ELF-1 (cell line): ENCODE results near the gene ODF2.
A peak's percentile ranks its signal among the peaks of the same experiment; 100 is the strongest.
"Not testable (repeated sequence)": the region's sequence is repeated elsewhere in the genome, so short reads cannot be mapped to it uniquely, and the experiment has no call there.

Source experiments
- DNase-seq: peaks from one replicate; pipeline ENCODE4 v3.0.0-alpha.2; 2016; ENCODE audit warnings: low read depth, low spot score

Gene ODF2

DNA sequence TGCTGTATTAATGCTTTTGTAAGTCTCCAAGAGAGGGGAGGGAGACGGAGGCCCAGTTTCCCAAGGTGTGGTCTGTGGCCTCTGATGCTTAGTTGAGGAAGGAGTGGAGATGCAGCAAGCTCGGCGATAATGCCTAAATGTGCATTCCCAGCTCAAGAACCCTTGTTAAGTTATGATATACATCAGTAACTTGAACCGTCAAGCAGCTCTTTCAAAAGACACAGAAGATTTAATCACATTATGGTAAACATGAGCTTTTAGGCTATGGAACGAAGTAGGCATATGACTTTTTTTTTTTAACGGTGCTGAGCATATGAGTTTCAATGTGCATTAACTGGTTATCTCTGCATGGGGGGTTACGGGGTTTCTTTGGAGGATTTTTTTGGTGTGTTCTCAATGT, 26.4 kb downstream of the ODF2 start:
- no peak for DNase-seq

DNA sequence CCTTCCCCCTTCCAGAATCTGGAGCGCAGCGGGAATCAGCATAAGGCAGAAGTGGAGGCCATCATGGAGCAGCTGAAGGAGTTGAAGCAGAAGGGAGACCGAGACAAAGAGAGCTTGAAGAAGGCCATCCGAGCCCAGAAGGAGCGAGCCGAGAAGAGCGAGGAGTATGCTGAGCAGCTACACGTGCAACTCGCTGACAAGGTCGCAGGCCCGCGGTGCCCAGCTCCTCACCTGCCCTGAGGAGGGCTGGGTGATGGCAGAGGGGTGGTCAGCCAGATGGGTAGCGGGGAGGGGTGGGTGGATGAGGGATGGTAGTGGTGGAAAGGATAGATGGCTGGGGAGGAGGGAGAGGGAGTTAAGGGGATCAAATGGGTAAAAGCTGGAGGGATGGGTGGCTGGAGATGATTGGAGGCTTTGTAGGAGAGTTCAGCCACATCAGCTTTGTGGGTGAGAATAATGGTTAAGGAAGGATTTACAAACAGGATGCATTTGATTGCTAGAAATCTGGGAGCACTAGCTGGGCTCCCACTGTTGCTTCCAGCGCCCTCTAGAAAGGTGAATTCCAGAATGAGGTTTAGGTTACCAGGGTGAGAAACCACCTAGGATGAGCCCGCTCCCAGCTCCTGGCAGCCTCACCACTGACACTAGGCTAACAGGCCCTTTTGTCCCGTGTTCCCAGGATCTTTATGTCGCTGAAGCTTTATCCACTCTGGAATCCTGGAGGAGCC, 29.0 kb downstream of the ODF2 start:
- DNase-seq, result no peak

DNA sequence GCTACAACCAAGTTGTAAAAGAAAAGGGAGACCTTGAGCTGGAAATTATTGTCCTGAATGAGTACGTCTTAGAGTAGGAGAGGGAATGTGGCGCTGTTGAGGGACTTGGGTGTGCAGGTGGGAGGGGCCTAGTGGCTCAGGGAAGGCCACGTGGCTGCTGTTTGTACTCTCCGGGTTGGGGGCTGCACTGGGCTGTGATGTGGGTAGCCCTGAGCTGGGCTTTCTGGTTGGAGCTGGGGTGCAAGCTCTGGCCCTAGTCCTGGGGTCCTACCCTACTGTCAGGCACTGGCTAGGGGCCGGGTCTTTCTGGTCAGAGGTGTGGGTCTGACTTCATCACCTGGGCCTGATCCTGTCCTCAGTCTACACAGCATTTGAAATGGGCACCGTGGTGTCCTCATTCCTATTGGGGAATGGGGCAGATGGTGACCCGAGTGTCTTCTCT, 29.6 kb downstream of the ODF2 start:
- DNase-seq, result no peak

DNA sequence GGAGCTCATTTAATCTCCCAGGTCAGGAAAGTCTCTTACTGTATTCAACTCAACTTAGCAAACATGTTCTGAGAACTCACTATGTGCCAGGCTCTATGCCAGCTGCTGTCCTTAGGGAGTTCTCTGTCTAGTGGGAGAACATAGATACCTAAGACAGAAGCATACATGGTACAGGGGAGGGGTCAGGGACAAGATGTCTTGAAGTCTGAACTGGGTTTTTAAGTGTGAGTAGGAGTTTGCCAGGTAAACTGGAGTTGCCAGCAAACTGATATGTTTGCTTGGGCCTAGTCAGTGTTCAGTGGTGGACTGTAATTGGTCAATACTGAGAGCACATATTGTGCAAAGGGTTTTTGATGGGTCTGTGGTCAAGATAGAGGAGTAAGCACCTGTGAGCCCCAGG, 30.4 kb downstream of the ODF2 start:
- DNase-seq, result no peak

DNA sequence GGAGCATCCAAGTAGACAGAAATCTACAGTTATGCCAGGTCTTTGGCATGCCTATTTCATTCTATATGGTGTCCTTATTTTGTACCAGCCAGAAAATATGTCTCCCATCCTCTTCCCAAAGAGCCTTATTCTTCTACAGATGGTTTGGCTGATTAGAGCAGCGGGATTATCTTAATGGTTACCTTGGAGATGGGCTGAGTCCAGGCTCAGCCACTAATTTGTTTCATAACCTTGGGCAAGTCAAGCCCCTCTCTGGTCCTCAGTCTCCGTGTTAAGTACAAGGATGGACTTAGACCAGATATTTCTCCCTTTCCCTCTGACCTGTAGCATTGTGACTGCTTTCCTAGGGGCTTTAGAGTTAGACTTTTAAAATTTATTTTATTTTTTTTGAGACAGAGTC, 37.6 kb downstream of the ODF2 start:
- DNase-seq, result no peak

DNA sequence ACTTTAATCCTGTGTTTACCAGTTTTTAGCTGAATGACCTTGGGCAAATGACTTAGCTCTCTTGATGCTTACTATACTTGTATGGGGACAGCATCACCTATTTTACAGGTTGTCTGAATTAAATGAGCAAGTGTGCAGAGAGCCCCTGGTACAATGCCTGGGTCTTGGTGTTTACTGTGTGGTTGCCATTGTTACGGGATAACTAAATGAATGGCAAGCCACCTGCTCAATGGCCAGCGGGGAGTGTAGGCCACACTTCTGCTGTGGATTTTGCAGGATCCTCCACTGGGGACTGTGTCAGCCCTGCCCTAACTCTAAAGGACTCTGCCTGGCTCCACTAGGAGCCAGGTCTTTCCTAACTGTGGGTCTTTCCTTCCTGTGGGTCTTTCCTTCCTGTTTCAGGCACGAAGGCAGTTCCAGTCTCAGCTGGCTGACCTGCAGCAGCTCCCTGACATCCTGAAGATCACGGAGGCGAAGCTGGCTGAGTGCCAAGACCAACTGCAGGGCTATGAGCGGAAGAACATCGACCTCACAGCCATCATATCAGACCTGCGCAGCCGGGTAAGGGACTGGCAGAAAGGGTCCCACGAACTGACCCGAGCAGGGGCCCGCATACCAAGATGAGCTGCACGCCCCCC, 38.4 kb downstream of the ODF2 start:
- no peak for DNase-seq

DNA sequence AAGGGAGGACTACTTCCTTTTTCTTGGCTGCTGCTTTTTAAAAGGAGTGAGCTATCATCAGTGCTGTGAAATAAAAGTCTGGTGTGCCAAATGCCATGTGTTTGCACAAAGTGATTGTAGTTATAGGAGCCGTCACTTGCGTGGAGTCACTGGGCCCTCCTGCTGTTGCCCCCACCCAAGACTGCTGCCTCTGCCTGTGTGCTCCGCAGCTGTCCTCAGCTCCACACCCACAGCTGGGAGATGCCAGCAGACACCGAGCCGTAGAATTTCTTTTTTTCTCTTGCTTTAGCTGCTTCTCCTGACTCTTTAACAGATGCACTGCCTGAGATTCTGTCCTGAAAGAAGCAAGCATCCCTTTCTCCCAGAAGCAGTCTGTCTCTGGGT, 38.9 kb downstream of the ODF2 start:
- no peak for DNase-seq

DNA sequence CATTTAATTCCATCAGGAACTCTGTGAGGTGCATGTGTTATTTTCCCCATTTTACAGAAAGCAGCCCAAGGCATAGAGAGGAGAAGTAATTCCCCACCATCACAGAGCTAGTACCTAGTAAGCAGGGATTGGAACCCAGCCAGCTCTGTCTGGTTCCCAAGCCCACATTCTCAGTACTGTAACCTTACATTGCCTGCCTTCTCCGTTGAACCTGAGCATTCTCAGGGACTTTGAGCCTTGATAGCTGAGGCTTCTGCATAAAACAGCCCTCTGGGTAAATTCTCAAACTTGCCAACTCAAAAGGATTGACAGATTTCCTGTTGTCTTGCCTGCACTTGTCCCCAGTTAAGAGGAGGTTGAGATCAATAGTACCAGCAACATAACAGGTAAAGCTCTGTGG, 39.5 kb downstream of the ODF2 start:
- no peak for DNase-seq

DNA sequence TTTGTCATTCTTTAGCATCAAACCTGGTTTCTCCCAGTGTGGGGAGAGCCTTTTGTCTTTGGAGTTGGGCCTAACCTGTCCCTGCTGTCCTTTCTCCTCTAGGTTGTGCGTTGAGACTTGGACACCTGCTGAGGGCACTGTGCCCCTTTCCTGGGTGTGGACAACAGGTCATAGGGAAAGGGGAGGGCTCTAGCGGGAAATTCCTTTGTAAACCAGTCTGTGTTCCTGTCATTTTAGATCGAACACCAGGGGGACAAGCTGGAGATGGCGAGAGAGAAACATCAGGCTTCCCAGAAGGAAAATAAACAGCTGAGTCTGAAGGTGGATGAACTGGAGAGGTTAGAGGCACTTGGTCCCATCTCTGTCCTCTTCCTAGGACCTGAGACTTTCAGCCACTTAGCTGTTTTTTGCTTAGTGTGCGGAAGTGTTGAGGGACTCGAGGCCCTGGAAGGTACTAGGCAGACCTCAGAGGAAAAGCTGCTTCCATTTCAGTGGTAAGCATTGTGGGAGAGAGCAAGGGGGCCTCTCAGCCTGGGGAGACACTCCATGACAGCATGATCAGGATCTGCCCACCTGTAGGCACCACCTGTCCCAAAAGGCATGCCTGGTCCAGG, 40.1 kb downstream of the ODF2 start:
- peak; percentile 69 for DNase-seq

DNA sequence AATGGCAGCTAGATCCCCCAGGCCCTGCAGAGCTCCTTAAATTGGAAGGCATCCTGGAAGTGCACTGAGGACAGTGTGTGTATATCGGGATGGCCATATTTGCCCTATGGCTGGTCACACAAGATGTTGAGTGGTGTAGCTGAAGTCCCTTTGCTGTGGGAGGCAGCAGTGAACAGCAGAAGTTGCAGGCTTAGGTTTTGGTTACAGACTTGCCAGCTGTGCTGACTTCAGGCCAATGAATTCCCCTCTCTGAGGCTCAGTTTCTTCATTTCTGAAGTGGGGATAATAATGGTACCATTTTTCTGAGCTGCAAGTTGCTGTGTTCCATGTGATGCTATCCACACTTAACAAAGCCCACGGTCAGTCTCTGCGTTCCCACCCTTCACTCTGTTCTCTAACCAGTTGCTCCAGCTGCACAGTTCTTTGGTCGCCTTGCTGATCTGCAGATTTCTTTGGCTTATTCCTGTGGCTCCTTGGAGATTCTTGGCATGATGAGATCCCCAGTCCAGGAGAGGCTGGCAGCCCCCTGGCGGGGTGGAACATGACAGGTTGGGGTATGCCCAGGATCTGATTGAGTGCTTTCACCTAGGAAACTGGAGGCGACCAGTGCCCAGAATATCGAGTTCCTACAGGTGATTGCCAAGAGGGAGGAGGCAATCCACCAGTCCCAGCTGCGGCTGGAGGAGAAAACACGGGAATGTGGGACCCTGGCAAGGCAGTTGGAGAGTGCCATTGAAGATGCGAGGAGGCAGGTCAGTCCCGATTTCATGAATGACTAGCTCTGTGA, 42.2 kb downstream of the ODF2 start:
- no peak for DNase-seq

DNA sequence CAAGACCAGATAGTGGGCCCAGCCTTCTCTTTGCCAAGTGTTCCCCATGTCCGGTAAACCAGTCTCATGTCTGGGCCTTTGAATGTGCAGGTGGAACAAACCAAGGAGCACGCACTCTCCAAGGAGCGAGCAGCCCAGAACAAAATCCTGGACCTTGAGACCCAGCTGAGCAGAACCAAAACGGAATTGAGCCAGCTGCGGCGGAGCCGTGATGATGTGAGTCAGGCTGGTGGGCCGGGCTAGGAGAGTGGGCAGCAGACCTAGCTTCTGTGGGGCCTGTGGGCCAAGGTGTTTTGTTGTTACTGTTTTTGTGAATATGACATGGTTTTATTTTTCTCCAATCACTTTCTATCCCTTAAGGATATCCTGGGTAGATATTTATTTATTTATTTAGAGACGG, 43.1 kb downstream of the ODF2 start:
- DNase-seq, result no peak

DNA sequence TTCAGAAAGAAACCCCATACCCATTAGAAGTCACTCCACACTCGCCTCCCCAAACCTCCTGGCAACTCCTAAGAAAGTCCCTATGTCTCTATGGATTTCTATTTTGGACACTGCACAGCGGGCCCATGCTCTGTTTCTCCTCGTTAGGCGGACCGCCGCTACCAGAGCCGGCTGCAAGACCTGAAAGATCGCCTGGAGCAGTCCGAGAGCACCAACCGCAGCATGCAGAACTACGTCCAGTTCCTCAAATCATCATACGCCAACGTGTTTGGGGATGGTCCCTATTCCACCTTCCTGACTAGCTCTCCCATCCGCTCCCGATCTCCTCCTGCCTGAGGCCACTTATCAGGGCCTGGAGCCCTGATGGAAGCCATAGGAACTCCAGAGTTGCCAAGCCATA, 44.1 kb downstream of the ODF2 start:
- no peak for DNase-seq

DNA sequence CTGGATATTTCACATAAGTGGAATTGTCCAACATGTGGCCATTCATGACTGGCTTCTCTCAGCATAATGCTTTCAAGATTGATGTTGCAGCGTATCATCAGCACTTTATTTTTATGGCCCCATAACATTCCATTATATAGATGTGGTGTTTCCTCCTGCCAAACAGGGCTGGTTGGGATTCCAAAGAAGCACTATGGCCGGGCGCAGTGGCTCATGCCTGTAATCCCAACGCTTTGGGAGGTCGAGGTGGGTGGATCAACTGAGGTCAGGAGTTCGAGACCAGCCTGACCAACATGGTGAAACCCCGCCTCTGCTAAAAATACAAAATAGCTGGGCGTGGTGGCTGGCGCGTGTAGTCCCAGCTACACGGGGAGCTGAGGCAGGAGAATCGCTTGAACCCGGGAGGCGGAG, 47.6 kb downstream of the ODF2 start:
- DNase-seq, result not testable (repeated sequence)

DNA sequence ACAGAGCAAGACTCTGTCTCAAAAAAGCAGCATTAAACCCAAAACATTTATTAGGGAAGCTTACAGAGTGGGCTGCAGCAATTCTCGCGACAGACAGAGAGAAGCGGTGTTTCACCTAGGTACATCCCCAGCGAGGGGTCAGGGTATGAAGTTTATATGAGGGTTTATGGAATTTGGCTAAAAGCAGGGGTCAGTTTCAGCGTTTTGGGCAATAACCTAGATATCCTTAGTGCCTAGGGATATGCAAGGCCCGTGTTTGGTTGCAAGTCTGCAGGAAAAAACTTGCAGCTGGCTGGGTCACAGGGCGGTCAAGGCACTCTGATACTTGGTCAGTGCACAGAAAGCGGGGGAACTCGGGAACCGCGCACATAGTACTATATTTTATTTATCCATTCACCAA, 48.1 kb downstream of the ODF2 start:
- DNase-seq, result peak; percentile 18

DNA sequence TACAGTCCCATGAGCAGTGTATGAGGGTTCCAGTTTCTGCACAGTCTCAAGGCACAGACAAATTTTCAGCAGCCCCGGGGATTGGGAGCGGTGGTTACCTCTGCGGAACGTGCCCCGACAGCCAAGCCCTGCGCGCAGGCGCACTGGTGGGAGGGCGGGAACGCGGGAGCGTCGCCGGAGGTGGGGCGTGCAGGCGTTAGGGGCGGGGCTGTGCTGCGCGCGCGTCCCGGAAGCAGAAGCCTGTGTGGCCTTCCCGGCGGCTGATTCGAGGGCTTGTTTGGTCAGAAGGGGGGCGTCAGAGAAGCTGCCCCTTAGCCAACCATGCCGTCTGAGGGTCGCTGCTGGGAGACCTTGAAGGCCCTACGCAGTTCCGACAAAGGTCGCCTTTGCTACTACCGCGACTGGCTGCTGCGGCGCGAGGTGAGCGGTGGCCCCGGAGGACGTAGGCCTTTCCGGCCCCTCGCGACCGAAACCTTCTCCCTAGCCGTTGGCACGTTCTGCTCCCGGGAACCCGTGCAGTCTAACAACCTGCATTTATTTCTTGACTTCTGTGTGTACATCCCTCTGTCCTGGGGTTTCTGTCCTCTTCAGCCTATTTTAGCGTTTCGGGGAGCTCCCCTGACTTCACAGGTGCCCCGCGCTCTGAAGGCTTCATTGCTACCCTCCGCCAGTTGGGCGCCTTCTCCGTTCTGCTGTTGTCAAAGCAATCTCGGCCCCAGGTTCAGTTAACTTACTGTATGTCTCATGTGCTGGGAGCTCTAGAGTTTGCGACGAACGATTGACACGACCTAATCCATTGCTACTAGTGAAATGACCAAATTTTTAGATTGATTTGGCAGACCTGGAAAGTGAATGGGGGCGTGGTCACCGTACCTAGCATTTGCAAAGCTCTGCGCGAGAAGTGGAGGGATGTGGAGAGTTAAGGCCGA, 48.9 kb downstream of the ODF2 start, which contains the start of gene GLE1:
TSS of gene GLE1 (plus strand) at position 235 of the 929 bp plus-strand sequence. CDS start at position 322, 87 bp downstream.
- DNase-seq, result peak; percentile 95

DNA sequence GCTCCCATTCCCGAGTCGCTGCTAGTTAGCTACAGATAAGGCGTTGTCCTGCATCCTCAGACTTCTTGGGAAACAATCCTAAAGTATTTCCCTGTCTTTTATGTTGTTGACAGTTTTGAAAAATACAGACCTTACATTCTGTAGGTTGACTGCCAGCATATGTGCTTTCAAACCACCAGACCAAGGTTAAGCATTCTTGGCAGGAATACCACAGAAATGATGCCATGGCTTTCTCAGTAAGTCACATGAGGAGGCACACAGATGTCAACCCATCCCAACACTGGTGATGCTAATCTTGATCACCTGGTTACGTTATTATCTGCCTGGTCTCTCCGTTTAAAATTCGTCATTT, 49.6 kb downstream of the ODF2 start:
- DNase-seq, result no peak

DNA sequence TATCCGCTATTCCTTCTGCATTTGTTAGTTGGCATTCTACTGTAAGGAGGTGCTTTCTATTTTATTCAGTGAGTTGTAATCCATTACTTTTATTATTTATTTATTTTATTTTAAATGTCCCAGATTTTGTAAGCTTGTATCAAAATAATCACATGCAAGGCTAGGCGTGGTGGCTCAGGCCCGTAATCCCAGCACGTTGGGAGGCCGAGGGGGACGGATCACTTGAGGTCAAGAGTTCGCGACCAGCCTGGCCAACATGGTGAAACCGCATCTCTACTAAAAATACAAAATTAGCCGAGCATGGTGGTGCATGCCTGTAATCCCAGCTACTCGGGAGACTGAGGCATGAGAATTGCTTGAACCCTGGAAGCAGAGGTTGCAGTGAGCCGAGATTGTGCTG, 50.1 kb downstream of the ODF2 start:
- DNase-seq, result not testable (repeated sequence)

DNA sequence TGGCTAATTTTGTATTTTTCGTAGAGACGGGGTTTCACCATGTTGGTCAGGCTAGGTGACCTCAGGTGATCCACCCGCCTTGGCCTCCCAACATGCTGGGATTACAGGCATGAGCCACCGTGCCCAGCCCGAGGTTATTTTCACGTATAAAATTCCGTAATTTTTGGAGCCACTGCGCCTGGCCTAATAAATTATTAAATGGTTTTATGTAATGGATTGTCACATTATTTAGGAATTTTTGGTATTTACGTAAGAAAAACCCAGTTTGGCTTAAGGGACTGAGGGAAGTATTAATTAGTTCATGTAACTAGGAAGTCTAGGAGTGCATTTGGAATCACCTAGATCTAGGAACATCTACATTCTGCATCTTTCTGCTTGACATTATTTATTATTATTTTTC, 57.0 kb downstream of the ODF2 start:
- DNase-seq, result no peak

DNA sequence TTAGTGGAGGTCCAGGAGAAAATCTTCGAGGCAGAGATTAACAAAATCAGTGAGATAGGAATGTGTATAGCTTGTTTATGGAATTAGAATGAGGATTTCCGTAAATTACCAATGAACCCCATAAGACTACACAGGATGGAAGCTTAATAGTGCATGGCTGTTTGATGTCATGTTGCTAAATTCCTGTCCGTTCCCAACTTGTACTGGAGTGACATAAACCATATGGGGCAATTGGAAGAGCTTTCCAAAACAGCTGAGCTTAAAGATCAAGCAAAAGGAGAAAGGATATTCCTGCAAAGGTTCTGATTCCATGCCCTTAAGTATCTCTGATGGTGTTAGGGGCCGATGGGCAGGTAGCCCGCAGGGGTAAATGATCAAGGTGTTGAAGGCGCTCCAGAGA, 66.2 kb downstream of the ODF2 start:
- DNase-seq, result no peak

DNA sequence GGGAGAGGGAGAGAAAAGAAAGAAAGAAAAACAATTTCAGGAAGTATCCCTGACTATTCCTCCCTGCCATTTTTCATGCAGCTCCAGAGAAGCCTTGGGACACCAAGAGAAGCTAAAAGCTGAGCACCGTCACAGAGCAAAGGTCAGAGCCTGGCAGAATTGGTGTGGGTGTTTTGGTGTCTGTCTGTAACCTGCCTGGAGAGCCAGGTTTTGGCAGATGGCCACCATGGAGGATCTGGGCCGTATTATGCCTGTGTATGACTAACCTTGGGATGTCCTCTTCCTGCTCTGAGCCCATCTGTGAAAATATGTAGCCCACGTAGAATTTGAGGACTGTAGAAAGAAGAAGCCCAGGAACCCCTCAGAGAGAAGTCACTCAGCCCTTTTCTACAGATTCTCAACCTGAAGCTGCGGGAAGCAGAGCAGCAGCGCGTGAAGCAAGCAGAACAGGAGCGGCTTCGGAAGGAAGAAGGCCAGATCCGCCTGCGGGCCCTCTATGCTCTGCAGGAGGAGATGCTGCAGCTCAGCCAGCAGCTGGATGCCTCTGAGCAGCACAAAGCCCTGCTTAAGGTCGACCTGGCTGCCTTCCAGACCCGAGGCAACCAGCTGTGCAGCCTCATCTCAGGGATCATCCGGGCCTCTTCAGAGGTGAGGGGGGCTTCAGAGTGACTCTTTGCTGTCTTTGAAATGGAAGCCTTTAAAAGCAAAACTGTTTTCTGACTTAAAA, 67.6 kb downstream of the ODF2 start:
- DNase-seq, result peak; percentile 76

DNA sequence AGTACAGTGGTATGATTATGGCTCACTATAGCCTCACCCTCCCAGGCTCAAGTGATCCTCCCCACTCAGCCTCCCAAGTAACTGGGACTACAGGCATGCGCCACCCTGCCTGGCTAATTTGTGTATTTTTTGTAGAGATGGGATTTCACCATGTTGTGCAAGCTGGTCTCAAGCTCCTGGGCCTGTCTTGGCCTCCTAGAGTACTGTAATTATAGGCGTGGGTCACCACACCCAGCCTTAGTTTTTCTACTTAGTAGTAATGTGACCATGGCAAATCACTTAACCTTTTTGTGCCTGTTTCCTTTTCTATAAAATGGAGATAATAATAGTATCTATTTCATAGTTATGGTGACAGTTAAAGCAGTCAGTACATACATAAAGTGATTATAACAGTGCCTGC, 70.9 kb downstream of the ODF2 start:
- DNase-seq, result no peak
